ENCODE results near the gene USH1C.

The USH1C gene

DNA sequence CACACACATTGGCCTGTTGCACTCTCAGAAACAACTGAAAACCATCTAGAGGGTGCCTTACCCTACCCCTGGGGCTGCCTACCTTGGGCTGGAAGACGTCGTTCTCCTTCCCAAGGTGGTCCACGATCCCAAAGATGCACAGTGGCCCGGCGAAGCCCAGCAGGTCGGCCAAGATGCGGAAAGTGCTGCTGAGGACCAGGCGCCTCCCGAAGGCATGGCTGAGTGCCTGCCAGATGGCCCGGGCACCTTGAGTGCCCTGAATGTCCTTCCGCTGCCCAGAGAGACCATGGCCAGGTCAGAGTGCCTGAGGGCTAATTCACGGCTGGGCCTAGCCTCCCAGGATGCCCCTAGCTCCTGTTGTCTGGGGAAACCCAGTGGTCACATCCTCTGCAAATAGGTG, 83.8 kb downstream of the USH1C start:
- no peak for DNase-seq

DNA sequence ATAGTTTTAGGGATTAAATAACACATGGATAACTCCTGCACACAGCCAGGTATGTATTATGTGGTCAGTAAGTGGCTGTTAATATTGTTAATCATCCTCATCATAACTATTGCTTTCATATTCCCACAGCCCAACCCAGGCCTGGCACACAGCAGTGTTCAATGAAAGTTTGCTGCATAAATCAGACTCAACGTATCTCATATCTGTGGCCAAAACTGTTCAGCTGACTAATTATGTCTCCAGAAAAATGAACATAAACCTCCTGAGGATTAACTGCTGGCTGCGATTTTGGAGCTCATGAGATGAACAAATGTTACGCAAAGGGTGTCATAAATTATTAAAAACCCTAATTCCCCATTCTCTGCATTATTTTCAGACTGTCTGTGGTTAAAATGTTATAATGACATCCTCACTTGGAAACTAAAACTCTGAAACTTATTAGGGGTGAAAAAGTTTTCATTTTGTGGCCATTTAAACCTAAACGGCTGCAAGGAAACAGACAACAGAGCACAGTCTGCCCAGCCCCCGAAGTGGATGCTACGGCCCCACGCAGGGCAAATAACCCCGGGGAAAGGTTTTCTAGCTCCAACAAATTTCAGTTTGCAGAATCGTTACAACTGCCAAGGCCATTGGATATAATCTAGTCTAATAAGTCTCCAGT, 84.8 kb downstream of the USH1C start:
- DNase-seq, result no peak
- intact Hi-C loops (cut with DNase I), result no loop called here

More for the DNA sequence above, 83.8 kb downstream of the USH1C start:
- intact Hi-C loops (cut with DNase I), result no loop called here

- intact Hi-C loops (cut with DNase I), result no loop called here
- DNase-seq, result no peak
Measured at GRCh38 chr11:17458268-17458667, 85.9 kb downstream of the USH1C start.

DNA sequence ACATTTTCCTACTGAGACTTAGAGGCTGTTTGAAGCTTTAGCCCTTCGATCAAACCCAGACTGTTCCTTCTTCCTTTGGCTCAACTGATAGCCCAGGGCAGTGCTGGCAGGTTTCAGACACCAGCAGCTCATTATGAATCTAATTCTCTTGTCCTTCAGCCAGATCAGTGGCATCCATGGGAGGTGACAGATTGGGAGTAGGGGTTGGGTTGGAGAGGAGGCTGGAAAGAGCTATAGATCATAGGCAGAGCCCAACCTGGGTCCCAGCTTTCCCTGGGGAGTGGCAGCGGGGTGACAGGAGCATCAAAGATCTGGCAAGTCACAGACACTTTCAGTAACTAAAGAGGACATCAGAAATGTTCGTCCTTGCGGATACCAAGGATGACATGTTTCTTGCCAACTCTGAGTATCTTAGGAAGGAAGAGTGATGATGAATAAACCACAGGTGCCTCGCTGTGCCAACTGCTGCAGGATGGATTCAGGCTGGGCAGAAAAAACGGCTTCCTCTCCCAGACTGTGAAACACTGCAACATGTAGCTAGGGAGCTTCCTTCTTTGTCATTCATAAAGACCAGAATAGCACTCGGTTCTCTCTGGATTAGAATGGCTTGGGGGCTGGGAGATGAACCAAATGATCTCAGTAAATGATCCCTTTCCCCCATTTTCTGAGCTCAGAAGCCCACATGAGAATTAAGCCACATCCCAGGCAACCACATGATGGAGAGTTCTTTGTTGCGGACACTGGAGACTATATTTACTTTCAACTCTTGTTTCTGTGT, 86.6 kb downstream of the USH1C start:
- intact Hi-C loops (cut with DNase I), result no loop called here
- no peak for DNase-seq

DNA sequence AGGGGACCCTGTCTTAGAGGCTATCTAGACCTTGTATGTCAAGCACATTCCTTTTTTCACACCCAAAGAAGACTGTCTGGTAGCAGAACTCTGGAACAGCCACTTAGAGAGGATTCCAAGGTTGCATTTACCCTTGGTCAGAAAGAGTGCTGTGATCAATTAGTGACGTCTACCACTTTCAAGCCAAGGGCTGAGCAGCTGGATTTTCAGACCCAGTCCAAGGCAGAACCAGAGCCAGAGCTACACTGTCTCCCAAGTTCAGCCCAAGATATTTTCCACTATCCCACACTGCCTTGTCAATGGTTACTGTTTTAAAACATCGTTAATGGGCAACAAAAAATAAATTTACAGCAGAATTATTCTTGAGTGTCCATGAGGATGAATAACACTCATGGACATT, 91.5 kb downstream of the USH1C start:
- no peak for DNase-seq

DNA sequence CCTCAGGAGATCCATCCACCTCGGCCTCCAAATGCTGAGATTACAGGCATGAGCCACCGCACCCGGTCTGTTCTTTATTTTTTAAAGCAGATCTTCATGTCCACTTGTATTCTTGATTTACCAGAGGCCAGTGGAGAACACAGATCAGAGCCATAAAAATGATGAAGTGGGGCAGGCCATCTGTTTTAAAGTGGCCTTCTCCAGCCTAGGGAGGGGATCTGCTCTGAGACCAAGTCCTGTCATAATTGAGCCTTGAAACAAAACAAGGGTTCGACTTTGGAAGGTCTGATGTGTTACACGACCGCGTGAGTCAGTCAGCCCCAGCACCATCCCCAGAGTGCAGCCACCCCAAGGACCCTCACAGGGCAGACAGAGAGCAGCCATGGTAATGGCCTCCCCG, 95.1 kb downstream of the USH1C start:
- intact Hi-C loops (cut with DNase I), result no loop called here
- DNase-seq, result no peak

More for the DNA sequence above, 91.5 kb downstream of the USH1C start:
- intact Hi-C loops (cut with DNase I), result no loop called here

DNA sequence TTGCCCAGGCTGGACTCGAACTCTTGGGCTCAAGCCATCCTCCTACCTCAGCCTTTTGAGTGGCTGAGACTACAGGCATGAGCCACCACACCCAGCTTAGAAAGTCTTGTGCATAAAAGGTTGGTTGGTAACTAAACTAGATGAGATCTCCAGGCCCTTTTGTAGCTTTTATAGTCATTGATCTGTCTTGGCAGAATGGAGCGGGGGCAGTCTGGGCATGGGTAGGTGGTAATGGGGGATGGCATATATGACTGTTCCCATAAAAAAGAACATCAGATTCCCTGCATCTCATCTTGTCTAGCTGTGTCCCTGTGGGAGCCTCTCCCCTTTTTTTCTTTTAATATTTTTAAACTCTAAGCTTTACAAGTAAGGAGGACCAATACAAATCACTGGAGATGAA, 97.7 kb downstream of the USH1C start:
- intact Hi-C loops (cut with DNase I), result no loop called here
- DNase-seq, result peak in 17 of 42 donors; percentile 16 to 57 (median 35)

DNA sequence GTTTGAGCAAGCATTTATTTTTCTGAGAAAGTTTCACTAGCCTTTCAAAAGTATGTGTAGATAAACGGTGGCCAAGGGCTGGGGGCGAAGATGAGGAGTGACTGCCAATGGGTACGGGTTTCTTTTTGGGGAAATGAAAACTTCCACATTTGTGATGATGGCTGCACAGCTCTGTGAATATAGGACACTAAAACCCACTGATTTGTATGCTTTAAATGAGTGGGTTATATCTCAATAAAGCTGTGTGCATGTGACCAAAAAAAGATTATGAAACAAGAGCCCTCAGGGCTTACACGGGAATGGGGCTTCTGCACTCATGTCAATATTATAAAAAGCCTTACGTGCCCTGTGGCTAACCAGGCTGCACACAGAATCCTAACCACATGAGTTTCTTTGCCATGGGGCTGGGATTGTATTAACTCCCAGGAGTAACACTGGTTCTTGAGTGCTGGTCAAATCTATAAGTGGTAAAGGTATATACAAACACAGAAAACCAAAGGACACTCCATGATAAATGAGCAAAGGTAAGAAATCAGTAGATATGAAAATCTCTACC, 98.9 kb downstream of the USH1C start:
- DNase-seq, result no peak

GRCh38 chr11:17443926-17444690, 100.1 kb downstream of the USH1C start:
- DNase-seq, result peak in 16 of 42 donors; percentile 10 to 76 (median 30)
- intact Hi-C loops (cut with DNase I), result no loop called here

More for the DNA sequence above, 98.9 kb downstream of the USH1C start:
- intact Hi-C loops (cut with DNase I), result no loop called here
